Measurements from ENCODE around the gene KCNMA1. TPM values are rescaled to one million over a fixed set of nuclear protein-coding genes. Genes with fewer than 3 reads are reported as not detected.

KCNMA1 gene
- total RNA-seq, 1 donor: 77.8 TPM

DNA sequence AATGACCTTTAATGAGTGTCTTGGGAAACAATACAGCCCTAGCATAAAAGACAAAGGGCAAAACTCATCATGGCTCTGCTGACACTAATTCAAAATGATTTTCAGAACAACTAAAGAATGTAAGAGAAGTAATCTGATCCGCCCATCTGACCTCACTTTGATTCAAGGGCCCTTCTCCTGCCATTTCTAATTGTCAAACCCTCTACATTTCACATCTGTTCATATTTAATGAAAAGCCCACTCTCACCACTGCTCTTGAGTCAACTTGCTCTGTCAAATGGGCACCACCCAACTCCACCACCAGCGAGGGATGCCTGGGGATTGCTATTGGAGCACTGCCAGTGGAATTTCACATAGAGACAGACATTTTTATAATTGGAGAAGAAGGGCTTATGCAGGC lies 639.2 kb downstream of the KCNMA1 start:
- H3K27me3 ChIP-seq (ENCODE audit: insufficient read depth, low read length): no peaks in the 10 kb centered on the region
- H3K27ac ChIP-seq (ENCODE audit: low read depth, low read length): no peak overlapping the region
- no peaks in the 10 kb centered on the region for H4K20me1 ChIP-seq (ENCODE audit: insufficient read depth, low read length)
- no peak for DNase-seq (ENCODE audit: insufficient read length, low spot score, missing footprints)
- no peak overlapping the region for H2AFZ ChIP-seq (ENCODE audit: low read length)
- no peaks in the 10 kb centered on the region for H3K9me3 ChIP-seq (ENCODE audit: low read depth, low read length)
- no peaks in the 10 kb centered on the region for H3K36me3 ChIP-seq (ENCODE audit: insufficient read depth, low read length)
- TF ChIP-seq, protein P1, sequence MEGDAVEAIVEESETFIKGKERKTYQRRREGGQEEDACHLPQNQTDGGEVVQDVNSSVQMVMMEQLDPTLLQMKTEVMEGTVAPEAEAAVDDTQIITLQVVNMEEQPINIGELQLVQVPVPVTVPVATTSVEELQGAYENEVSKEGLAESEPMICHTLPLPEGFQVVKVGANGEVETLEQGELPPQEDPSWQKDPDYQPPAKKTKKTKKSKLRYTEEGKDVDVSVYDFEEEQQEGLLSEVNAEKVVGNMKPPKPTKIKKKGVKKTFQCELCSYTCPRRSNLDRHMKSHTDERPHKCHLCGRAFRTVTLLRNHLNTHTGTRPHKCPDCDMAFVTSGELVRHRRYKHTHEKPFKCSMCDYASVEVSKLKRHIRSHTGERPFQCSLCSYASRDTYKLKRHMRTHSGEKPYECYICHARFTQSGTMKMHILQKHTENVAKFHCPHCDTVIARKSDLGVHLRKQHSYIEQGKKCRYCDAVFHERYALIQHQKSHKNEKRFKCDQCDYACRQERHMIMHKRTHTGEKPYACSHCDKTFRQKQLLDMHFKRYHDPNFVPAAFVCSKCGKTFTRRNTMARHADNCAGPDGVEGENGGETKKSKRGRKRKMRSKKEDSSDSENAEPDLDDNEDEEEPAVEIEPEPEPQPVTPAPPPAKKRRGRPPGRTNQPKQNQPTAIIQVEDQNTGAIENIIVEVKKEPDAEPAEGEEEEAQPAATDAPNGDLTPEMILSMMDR (IDR thresholded peaks at IDR 0.05; ENCODE audit: extremely low read depth, low read depth, low read length): no peak
- H3K4me1 ChIP-seq (ENCODE audit: insufficient read depth, low read length): no peaks in the 10 kb centered on the region
- H3K4me3 ChIP-seq (ENCODE audit: insufficient read depth, low read length): no peak overlapping the region
- H3K4me2 ChIP-seq (ENCODE audit: insufficient read depth, low read length): no peak overlapping the region
- H3K79me2 ChIP-seq (ENCODE audit: insufficient read depth, low read length): no peaks in the 10 kb centered on the region

DNA sequence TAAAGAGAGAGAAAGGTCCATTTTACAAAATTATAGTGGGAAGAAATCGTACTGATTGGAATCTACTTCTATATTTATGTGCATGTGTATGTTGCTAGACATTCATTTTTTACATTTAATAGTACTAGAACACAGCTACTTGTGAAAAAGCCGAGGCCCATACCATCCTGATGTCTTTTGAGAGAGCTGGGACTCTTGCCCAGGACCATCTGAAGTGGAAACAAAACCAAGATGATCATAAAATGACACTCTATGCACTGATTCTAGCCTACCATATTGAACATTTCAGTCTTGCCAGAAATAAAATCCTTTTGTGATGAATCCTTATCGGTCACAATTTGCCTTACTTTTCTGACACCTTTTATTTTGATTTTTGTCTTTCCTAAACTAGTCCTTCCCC lies 640.0 kb downstream of the KCNMA1 start:
- no peaks in the 10 kb centered on the region for H3K4me1 ChIP-seq (ENCODE audit: insufficient read depth, low read length)
- no peak for DNase-seq (ENCODE audit: insufficient read length, low spot score, missing footprints)
- no peaks in the 10 kb centered on the region for H4K20me1 ChIP-seq (ENCODE audit: insufficient read depth, low read length)
- H3K4me3 ChIP-seq (ENCODE audit: insufficient read depth, low read length): no peak overlapping the region
- H3K79me2 ChIP-seq (ENCODE audit: insufficient read depth, low read length): no peaks in the 10 kb centered on the region
- H3K4me2 ChIP-seq (ENCODE audit: insufficient read depth, low read length): no peak overlapping the region
- H3K27ac ChIP-seq (ENCODE audit: low read depth, low read length): no peak overlapping the region
- TF ChIP-seq, protein P1 (IDR thresholded peaks at IDR 0.05; ENCODE audit: extremely low read depth, low read depth, low read length): no peak
- H3K27me3 ChIP-seq (ENCODE audit: insufficient read depth, low read length): no peaks in the 10 kb centered on the region
- H3K36me3 ChIP-seq (ENCODE audit: insufficient read depth, low read length): no peaks in the 10 kb centered on the region
- H2AFZ ChIP-seq (ENCODE audit: low read length): no peak overlapping the region
- no peaks in the 10 kb centered on the region for H3K9me3 ChIP-seq (ENCODE audit: low read depth, low read length)

- Histone ChIP-seq H2AFZ (ENCODE audit: low read length) (no peak overlapping the region), H3K36me3 (ENCODE audit: insufficient read depth, low read length) (no peaks in the 10 kb centered on the region), H4K20me1 (ENCODE audit: insufficient read depth, low read length) (no peaks in the 10 kb centered on the region), H3K4me3 (ENCODE audit: insufficient read depth, low read length) (no peak overlapping the region), H3K9me3 (ENCODE audit: low read depth, low read length) (no peaks in the 10 kb centered on the region), H3K4me2 (ENCODE audit: insufficient read depth, low read length) (no peak overlapping the region), H3K27me3 (ENCODE audit: insufficient read depth, low read length) (no peaks in the 10 kb centered on the region), H3K4me1 (ENCODE audit: insufficient read depth, low read length) (no peaks in the 10 kb centered on the region), H3K27ac (ENCODE audit: low read depth, low read length) (no peak overlapping the region), H3K79me2 (ENCODE audit: insufficient read depth, low read length) (no peaks in the 10 kb centered on the region)
- TF ChIP-seq, protein P1 (IDR thresholded peaks at IDR 0.05; ENCODE audit: extremely low read depth, low read depth, low read length): no peak
- DNase-seq (ENCODE audit: insufficient read length, low spot score, missing footprints): no peak
These were observed 642.6 kb downstream of the KCNMA1 start for GRCh38 chr10:76995023-76995422.

- Histone ChIP-seq H3K4me3 (ENCODE audit: insufficient read depth, low read length) (no peak overlapping the region), H3K9me3 (ENCODE audit: low read depth, low read length) (no peaks in the 10 kb centered on the region), H3K36me3 (ENCODE audit: insufficient read depth, low read length) (no peaks in the 10 kb centered on the region), H3K4me1 (ENCODE audit: insufficient read depth, low read length) (no peaks in the 10 kb centered on the region), H3K4me2 (ENCODE audit: insufficient read depth, low read length) (no peak overlapping the region), H2AFZ (ENCODE audit: low read length) (no peak overlapping the region), H3K27ac (ENCODE audit: low read depth, low read length) (no peak overlapping the region), H4K20me1 (ENCODE audit: insufficient read depth, low read length) (no peaks in the 10 kb centered on the region), H3K79me2 (ENCODE audit: insufficient read depth, low read length) (no peaks in the 10 kb centered on the region), H3K27me3 (ENCODE audit: insufficient read depth, low read length) (no peaks in the 10 kb centered on the region)
- TF ChIP-seq, protein P1 (IDR thresholded peaks at IDR 0.05; ENCODE audit: extremely low read depth, low read depth, low read length): no peak
- DNase-seq (ENCODE audit: insufficient read length, low spot score, missing footprints): no peak
These were observed 644.4 kb downstream of the KCNMA1 start for GRCh38 chr10:76993213-76993612.

Measured in osteoblast (primary cell).